Activated CD8-positive, alpha-beta T cell treated with anti-CD3 and anti-CD28 coated beads for 36 hours (primary cell): ENCODE results near the gene INSIG1. TPM values are rescaled to one million over a fixed set of nuclear protein-coding genes. Genes with fewer than 3 reads are reported as not detected.

Experiments
- ATAC-seq: fragments of 200-7000 bp; cut with Tn5 transposase; one replicate; pipeline ENCODE4 v1.10.0; 2021; ENCODE audit warnings: mild to moderate bottlenecking, moderate library complexity
- CTCF ChIA-PET: fragments of 350-600 bp; sonication (Branson Sonifier 250); formaldehyde crosslinking; loops from one replicate; lab custom pipeline; 2021; ENCODE audit warnings: antibody characterized with exemption; lab: Charles Lee
- POLR2A ChIA-PET: fragments of 350-600 bp; sonication (Branson Sonifier 250); formaldehyde crosslinking; loops from one replicate; lab custom pipeline; 2021; ENCODE audit warnings: antibody characterized with exemption; lab: Charles Lee
- DNase-seq: peaks from one replicate; pipeline ENCODE4 v3.0.0-alpha.2; 2020
- H3K27ac Mint-ChIP-seq: one replicate; pipeline ENCODE4 v1.8.0; 2021; ENCODE audit warnings: mild to moderate bottlenecking, mixed read lengths
- H3K27me3 Mint-ChIP-seq: one replicate; pipeline ENCODE4 v1.8.0; 2021; ENCODE audit warnings: mixed read lengths
- H3K36me3 Mint-ChIP-seq: one replicate; pipeline ENCODE4 v1.8.0; 2021; ENCODE audit warnings: low read depth, mixed read lengths
- H3K4me1 Mint-ChIP-seq: one replicate; pipeline ENCODE4 v1.8.0; 2021; ENCODE audit warnings: low read depth, mixed read lengths
- H3K4me3 Mint-ChIP-seq: one replicate; pipeline ENCODE4 v1.8.0; 2021; ENCODE audit warnings: mild to moderate bottlenecking, moderate library complexity, mixed read lengths
- H3K9me3 Mint-ChIP-seq: one replicate; pipeline ENCODE4 v1.8.0; 2021; ENCODE audit warnings: mixed read lengths
- CTCF ChIP-seq: fragments of 200-600 bp; IDR thresholded peaks from one replicate; pipeline ENCODE4 v1.8.0; 2022; ENCODE audit warnings: antibody characterized with exemption, mild to moderate bottlenecking
- intact Hi-C: fragments of 100-400 bp; cut with micrococcal nuclease; formaldehyde crosslinking; loops from one replicate; pipeline ENCODE4 v1.10.0; 2022
- total RNA-seq, 2 experiments: library from RNA; stranded (reverse); gene quantifications; one replicate each; pipeline ENCODE4 v1.2.3, GENCODE V29; 2021

INSIG1 gene
- total RNA-seq, 2 experiments from 2014 or later, result 92.2 to 98.0 TPM

GRCh38 chr7:155254018-155254417 is 43.7 kb upstream of the INSIG1 start:
- intact Hi-C loops, result no loop called here
- H3K9me3 Mint-ChIP-seq, result no peaks in the 10 kb centered on the region
- H3K27me3 Mint-ChIP-seq, result peaks cover 7% of the 10 kb centered on the region
- no peaks in the 10 kb centered on the region for H3K36me3 Mint-ChIP-seq
- ATAC-seq (no peak), DNase-seq (no peak)
- ChIA-PET POLR2A (no interaction called here), CTCF (no interaction called here)
- H3K27ac Mint-ChIP-seq, result no peak overlapping the region
- H3K4me1 Mint-ChIP-seq, result peaks cover 9% of the 10 kb centered on the region
- H3K4me3 Mint-ChIP-seq, result no peak overlapping the region
- TF ChIP-seq CTCF, result no peak

- H3K27me3 Mint-ChIP-seq, result peaks cover 7% of the 10 kb centered on the region
- ChIA-PET POLR2A (no interaction called here), CTCF (no interaction called here)
- no peak overlapping the region for H3K4me3 Mint-ChIP-seq
- H3K9me3 Mint-ChIP-seq, result no peaks in the 10 kb centered on the region
- intact Hi-C loops, result no loop called here
- H3K36me3 Mint-ChIP-seq, result no peaks in the 10 kb centered on the region
- ATAC-seq (no peak), DNase-seq (no peak)
- TF ChIP-seq CTCF, result no peak
- no peak overlapping the region for H3K27ac Mint-ChIP-seq
- peaks cover 9% of the 10 kb centered on the region for H3K4me1 Mint-ChIP-seq
These were observed 42.6 kb upstream of the INSIG1 start for GRCh38 chr7:155255071-155255470.

GRCh38 chr7:155255621-155256020 is 42.1 kb upstream of the INSIG1 start:
- DNase-seq, result no peak
- intact Hi-C loops, result no loop called here
- peak; percentile 58 for ATAC-seq
- TF ChIP-seq CTCF, result no peak
- CTCF ChIA-PET, result no interaction called here
- Mint-ChIP-seq H3K27ac (no peak overlapping the region), H3K36me3 (no peaks in the 10 kb centered on the region), H3K4me1 (peaks cover 9% of the 10 kb centered on the region), H3K4me3 (no peak overlapping the region), H3K27me3 (peaks cover 7% of the 10 kb centered on the region), H3K9me3 (no peaks in the 10 kb centered on the region)
- POLR2A ChIA-PET, result interaction anchor here (0.7 kb wide), 1 partner anchor 196 kb away, joined by 3 read pairs; no protein-coding TSS in a partner anchor

GRCh38 chr7:155256081-155256760 is 41.5 kb upstream of the INSIG1 start:
- no peaks in the 10 kb centered on the region for H3K9me3 Mint-ChIP-seq
- no peak overlapping the region for H3K27ac Mint-ChIP-seq
- ChIA-PET POLR2A (interaction anchor here (0.7 kb wide), 1 partner anchor 196 kb away, joined by 3 read pairs; no protein-coding TSS in a partner anchor), CTCF (no interaction called here)
- intact Hi-C loops, result no loop called here
- peaks cover 9% of the 10 kb centered on the region for H3K4me1 Mint-ChIP-seq
- peaks cover 7% of the 10 kb centered on the region for H3K27me3 Mint-ChIP-seq
- no peaks in the 10 kb centered on the region for H3K36me3 Mint-ChIP-seq
- no peak for ATAC-seq
- DNase-seq, result no peak
- no peak for TF ChIP-seq CTCF
- H3K4me3 Mint-ChIP-seq, result no peak overlapping the region

GRCh38 chr7:155256761-155257481 is 40.8 kb upstream of the INSIG1 start:
- DNase-seq (no peak), ATAC-seq (no peak)
- ChIA-PET CTCF (no interaction called here), POLR2A (no interaction called here)
- Mint-ChIP-seq H3K27me3 (peaks cover 7% of the 10 kb centered on the region), H3K4me1 (peaks cover 9% of the 10 kb centered on the region), H3K36me3 (no peaks in the 10 kb centered on the region), H3K4me3 (no peak overlapping the region), H3K27ac (no peak overlapping the region), H3K9me3 (no peaks in the 10 kb centered on the region)
- TF ChIP-seq CTCF, result no peak
- intact Hi-C loops, result no loop called here
